ENCODE measurements around the gene HOXC11. TPM values are rescaled to one million over a fixed set of nuclear protein-coding genes. Genes with fewer than 3 reads are reported as not detected.

Gene HOXC11
- total RNA-seq, 2 experiments from 2014 or later = not detected

GRCh38 chr12:53991077-53991460 is 18.1 kb downstream of the HOXC11 start:
- peaks cover 1% of the 10 kb centered on the region for H3K36me3 Mint-ChIP-seq
- peaks cover 97% of the 10 kb centered on the region for H3K27me3 Mint-ChIP-seq
- peaks cover 30% of the 10 kb centered on the region for H3K4me1 Mint-ChIP-seq
- DNase-seq = no peak
- CTCF ChIA-PET = interaction anchor here (1.0 to 3.8 kb wide), 11 partner anchors 9 to 226 kb away, joined by 3 to 20 read pairs (median 4); partner anchors contain the start of genes HOXC4 and HOXC9
- no peak overlapping the region for H3K4me3 Mint-ChIP-seq
- ATAC-seq = no peak
- no peak overlapping the region for H3K27ac Mint-ChIP-seq
- no peaks in the 10 kb centered on the region for H3K9me3 Mint-ChIP-seq (ENCODE audit: low read depth)

- Mint-ChIP-seq H3K4me1 (peaks cover 26% of the 10 kb centered on the region), H3K9me3 (ENCODE audit: low read depth) (no peaks in the 10 kb centered on the region), H3K27me3 (peaks cover 96% of the 10 kb centered on the region), H3K27ac (no peak overlapping the region), H3K36me3 (peaks cover 1% of the 10 kb centered on the region), H3K4me3 (no peak overlapping the region)
- ATAC-seq = no peak
- DNase-seq = no peak
- CTCF ChIA-PET = interaction anchor here (1.0 to 3.8 kb wide), 7 partner anchors 13 to 224 kb away, joined by 3 to 20 read pairs (median 3); partner anchors contain the start of gene HOXC11
Observed at GRCh38 chr12:53992377-53992889, 19.5 kb downstream of the HOXC11 start.

GRCh38 chr12:53993162-53994008 is 20.5 kb downstream of the HOXC11 start:
- CTCF ChIA-PET = interaction anchor here (3.8 kb wide), 1 partner anchor 13 kb away, joined by 20 read pairs; no protein-coding TSS in a partner anchor
- H3K36me3 Mint-ChIP-seq = peaks cover 1% of the 10 kb centered on the region
- no peaks in the 10 kb centered on the region for H3K9me3 Mint-ChIP-seq (ENCODE audit: low read depth)
- H3K4me3 Mint-ChIP-seq = no peak overlapping the region
- H3K27ac Mint-ChIP-seq = peak overlapping the region; percentile 48
- peaks cover 28% of the 10 kb centered on the region for H3K4me1 Mint-ChIP-seq
- H3K27me3 Mint-ChIP-seq = peaks cover 96% of the 10 kb centered on the region
- DNase-seq (no peak), ATAC-seq (no peak)

DNA sequence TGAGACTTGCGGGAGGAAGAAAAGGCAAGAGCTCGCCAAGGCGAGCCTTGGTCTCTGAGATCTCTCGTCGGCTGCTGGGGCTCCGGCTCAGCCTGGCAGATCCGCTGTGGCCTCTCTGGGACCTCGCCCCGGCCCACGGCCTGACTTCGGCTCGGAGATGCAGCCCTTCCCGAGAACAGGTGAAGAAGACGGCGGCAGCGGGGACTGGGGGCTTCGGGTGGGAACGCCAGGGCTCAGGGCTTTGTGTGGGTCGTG is 21.0 kb downstream of the HOXC11 start:
- Mint-ChIP-seq H3K9me3 (ENCODE audit: low read depth) (no peaks in the 10 kb centered on the region), H3K27ac (peak overlapping the region; percentile 48), H3K36me3 (peaks cover 1% of the 10 kb centered on the region), H3K27me3 (peaks cover 96% of the 10 kb centered on the region), H3K4me3 (no peak overlapping the region), H3K4me1 (peaks cover 26% of the 10 kb centered on the region)
- no peak for DNase-seq
- CTCF ChIA-PET = no interaction called here
- no peak for ATAC-seq

DNA sequence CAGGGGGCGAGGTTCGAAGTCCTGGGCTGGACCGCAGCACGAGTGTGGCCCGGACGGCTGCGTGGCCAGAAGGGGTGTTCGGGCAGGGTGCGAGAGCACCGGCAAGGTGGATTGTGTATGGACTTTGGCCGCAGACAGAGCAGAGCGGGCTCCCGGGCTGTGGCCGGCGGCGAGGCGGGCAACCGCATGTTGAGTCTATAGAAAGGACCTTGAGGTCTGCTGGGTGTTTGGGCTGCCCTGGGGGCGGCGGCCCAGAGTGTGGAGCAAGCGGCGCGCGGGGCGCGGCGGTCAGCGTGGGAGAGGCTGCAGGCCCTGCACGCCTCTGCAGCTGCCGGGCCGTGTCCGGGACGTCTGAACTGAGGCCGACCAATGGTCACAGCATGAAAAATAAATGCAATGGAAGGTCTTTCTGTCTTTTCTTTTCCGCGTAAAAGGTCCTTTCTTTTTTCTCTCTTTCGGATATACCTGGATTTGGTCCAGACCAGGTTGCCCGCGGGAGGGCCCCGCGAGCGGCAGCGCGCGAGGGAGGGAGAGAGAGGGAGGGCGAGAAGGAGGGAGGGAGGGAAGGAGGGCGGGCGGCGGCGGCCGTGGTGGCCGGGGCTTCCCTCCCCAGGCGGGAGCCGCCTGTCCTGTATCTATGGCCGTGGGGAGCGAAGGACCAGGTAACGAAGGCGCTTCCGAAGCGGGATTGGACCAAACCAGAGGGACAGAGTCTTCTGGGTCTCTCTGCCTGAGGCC is 21.5 kb downstream of the HOXC11 start:
- no peak overlapping the region for H3K27ac Mint-ChIP-seq
- ATAC-seq = no peak
- CTCF ChIA-PET = no interaction called here
- peaks cover 1% of the 10 kb centered on the region for H3K36me3 Mint-ChIP-seq
- DNase-seq = no peak
- H3K27me3 Mint-ChIP-seq = peaks cover 95% of the 10 kb centered on the region
- peaks cover 21% of the 10 kb centered on the region for H3K4me1 Mint-ChIP-seq
- H3K4me3 Mint-ChIP-seq = no peak overlapping the region
- no peaks in the 10 kb centered on the region for H3K9me3 Mint-ChIP-seq (ENCODE audit: low read depth)

- Mint-ChIP-seq H3K4me1 (peaks cover 17% of the 10 kb centered on the region), H3K27me3 (peaks cover 95% of the 10 kb centered on the region), H3K27ac (peak overlapping the region; percentile 43), H3K36me3 (peaks cover 1% of the 10 kb centered on the region), H3K9me3 (ENCODE audit: low read depth) (no peaks in the 10 kb centered on the region), H3K4me3 (peak overlapping the region; percentile 62)
- peak; percentile 52 for DNase-seq
- CTCF ChIA-PET = interaction anchor here (1.5 kb wide), 1 partner anchor 293 kb away, joined by 4 read pairs; no protein-coding TSS in a partner anchor
- no peak for ATAC-seq
Observed at GRCh38 chr12:53995002-53995377, 22.1 kb downstream of the HOXC11 start.

- Mint-ChIP-seq H3K27ac (peak overlapping the region; percentile 53), H3K4me1 (peaks cover 14% of the 10 kb centered on the region)
- peak; percentile 68 for ATAC-seq
Observed at GRCh38 chr12:53995378-53996239, 22.7 kb downstream of the HOXC11 start.

DNA sequence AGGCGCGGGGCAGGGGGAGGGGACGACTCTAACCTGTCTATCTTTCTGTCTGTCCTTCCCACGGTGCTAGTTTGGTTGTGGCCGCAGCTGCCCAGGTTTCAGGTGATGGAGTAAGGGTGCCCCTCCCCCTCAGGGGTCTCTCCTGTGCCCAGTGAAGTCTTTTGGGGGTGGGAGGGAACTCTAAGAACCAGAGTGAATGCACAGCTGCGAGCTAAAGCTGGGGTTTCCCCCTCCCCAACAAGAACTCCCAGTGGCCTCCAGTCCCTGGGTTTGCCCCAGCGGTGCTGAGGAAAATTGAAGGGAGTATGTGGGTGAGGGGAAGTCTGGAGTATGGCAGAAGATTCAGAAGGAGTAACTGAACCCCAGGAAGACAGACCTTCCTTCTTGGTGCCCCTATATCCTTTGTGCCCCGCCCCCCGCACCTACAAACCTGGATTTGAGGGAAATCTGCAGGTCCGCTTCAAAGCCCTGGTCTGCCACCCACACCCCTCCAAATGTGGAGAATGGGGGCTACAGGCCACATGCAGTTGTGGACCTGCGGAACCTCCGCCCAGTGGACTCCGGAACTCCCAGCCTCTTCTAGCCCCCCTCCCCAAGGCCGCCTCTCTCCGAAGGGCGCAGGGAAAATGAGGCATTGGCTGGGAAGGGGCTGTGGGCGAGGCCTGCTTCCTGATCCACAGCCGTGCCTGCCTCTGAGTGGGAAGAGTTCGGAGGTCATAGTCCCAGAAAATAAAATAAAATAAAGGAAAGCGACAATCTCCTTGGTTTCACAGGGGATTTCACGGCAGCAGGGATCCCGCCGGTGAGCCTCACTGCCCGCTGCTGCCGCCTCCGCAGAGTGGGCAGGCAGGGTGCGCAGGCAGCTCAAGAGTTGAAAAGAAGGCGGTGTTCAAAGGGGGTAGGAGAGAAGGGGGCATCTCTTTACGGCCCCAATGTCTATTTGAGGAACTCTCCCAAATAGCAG is 23.6 kb downstream of the HOXC11 start:
- ATAC-seq = no peak
- peak overlapping the region; percentile 62 for H3K4me3 Mint-ChIP-seq
- no peaks in the 10 kb centered on the region for H3K9me3 Mint-ChIP-seq (ENCODE audit: low read depth)
- H3K36me3 Mint-ChIP-seq = peaks cover 1% of the 10 kb centered on the region
- DNase-seq = no peak
- no peak overlapping the region for H3K27ac Mint-ChIP-seq
- peaks cover 14% of the 10 kb centered on the region for H3K4me1 Mint-ChIP-seq
- CTCF ChIA-PET = interaction anchor here (1.1 to 6.1 kb wide), 8 partner anchors 9 to 294 kb away, joined by 4 to 41 read pairs (median 6); partner anchors contain the start of genes HOXC10, HOXC5 and HOXC8
- peaks cover 96% of the 10 kb centered on the region for H3K27me3 Mint-ChIP-seq

More at GRCh38 chr12:53995378-53996239, 22.7 kb downstream of the HOXC11 start:
- no peaks in the 10 kb centered on the region for H3K9me3 Mint-ChIP-seq (ENCODE audit: low read depth)
- H3K4me3 Mint-ChIP-seq = peak overlapping the region; percentile 62
- peaks cover 95% of the 10 kb centered on the region for H3K27me3 Mint-ChIP-seq
- CTCF ChIA-PET = interaction anchor here (1.1 to 1.5 kb wide), 3 partner anchors 10 to 294 kb away, joined by 4 to 7 read pairs (median 4); no protein-coding TSS in a partner anchor
- DNase-seq = no peak
- peaks cover 1% of the 10 kb centered on the region for H3K36me3 Mint-ChIP-seq

GRCh38 chr12:53997204-53998109 is 24.5 kb downstream of the HOXC11 start:
- DNase-seq (no peak), ATAC-seq (no peak)
- CTCF ChIA-PET = interaction anchor here (1.3 to 6.1 kb wide), 7 partner anchors 8 to 210 kb away, joined by 4 to 41 read pairs (median 7); partner anchors contain the start of genes HOXC10, HOXC5 and HOXC8
- peaks cover 96% of the 10 kb centered on the region for H3K27me3 Mint-ChIP-seq
- H3K4me3 Mint-ChIP-seq = no peak overlapping the region
- H3K4me1 Mint-ChIP-seq = peaks cover 14% of the 10 kb centered on the region
- H3K27ac Mint-ChIP-seq = no peak overlapping the region
- peaks cover 1% of the 10 kb centered on the region for H3K36me3 Mint-ChIP-seq
- H3K9me3 Mint-ChIP-seq (ENCODE audit: low read depth) = no peaks in the 10 kb centered on the region

DNA sequence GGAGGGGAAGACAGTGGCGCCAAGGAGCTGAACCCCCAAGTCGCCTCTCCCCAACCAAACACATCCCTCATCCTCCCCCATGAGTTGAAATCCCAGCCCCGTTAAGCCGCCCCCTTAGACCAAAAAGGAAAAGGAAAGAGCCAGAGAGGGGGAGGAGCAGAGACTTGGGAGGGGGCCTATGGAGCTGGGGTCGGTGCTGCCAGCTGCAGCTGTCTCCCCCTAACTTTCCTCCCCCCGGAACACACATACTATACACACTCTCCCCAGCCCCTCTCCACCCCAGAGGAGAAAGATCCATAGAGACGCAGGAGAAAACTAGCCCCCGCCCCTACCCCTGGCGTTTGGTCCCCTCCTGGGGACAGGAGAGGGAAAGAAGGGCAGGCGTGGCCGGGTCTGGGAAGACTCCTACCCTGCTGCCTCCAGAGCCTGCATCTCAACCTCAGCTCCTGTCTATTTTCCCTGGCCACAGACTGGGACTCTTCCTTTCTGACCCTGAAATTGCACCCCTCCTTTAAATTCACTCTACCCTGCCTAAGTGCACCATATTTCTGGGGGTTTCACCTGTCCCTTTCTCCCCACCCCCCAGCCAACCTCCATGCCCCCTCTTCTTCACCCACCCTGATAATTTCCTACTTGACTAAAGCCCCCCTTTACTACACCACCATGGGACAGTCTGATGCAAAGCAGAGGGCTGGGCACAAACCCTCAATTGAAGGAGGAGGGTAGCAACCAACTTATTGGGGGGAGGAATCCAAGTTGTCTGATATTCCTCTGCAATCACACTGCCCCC is 25.4 kb downstream of the HOXC11 start:
- ATAC-seq (no peak), DNase-seq (no peak)
- Mint-ChIP-seq H3K9me3 (ENCODE audit: low read depth) (no peaks in the 10 kb centered on the region), H3K4me1 (peaks cover 14% of the 10 kb centered on the region), H3K36me3 (peaks cover 1% of the 10 kb centered on the region), H3K27me3 (peaks cover 97% of the 10 kb centered on the region), H3K27ac (no peak overlapping the region), H3K4me3 (no peak overlapping the region)
- CTCF ChIA-PET = interaction anchor here (1.1 to 6.1 kb wide), 9 partner anchors 7 to 210 kb away, joined by 3 to 41 read pairs (median 6); partner anchors contain the start of genes HOXC10, HOXC5 and HOXC8

Measured in activated CD8-positive, alpha-beta memory T cell treated with anti-CD3 and anti-CD28 coated beads, Interleukin-2, amount 10 ng/mL, durations not matched to agents 7 days and 5 days (primary cell).